HepG2 (cell line): ENCODE results near the gene MTHFR.

Source experiments
- CHD4 ChIP-seq: fragments of 200-600 bp; sonication (generic); IDR thresholded peaks from 2 replicates; pipeline ENCODE4 v1.7.0; 2017; ENCODE audit warnings: mild to moderate bottlenecking, low read length, borderline replicate concordance
- EZH2 ChIP-seq: conservative IDR thresholded peaks from 2 replicates; pipeline ENCODE4 v1.6.1; 2012; ENCODE audit warnings: mild to moderate bottlenecking, low read depth, low read length, moderate library complexity
- GABPB1 ChIP-seq: IDR thresholded peaks from 2 replicates; pipeline ENCODE4 v1.6.1; 2016; ENCODE audit warnings: mild to moderate bottlenecking, missing genetic modification reagents, moderate library complexity, missing compliant biosample characterization
- JUND ChIP-seq: sonication (generic); formaldehyde crosslinking; IDR thresholded peaks from 2 replicates; pipeline ENCODE4 v1.8.0; 2022; ENCODE audit warnings: mild to moderate bottlenecking, missing genetic modification reagents
- RCOR2 ChIP-seq: IDR thresholded peaks from 2 replicates; pipeline ENCODE4 v1.6.1; 2016; ENCODE audit warnings: missing biosample characterization, missing genetic modification reagents
- TF ChIP-seq, protein P1 (sequence below): sonication (generic); formaldehyde crosslinking; IDR thresholded peaks from 2 replicates; pipeline ENCODE4 v1.5.0; 2020; ENCODE audit warnings: mild to moderate bottlenecking, missing genetic modification reagents, moderate library complexity
- TF ChIP-seq, protein P2 (sequence below), 2 experiments: IDR thresholded peaks; 2 replicates each; pipeline ENCODE4 v1.6.1; 2011 to 2012; ENCODE audit warnings: low read length in 2 of 2, borderline replicate concordance in 1 of 2, low read depth in 1 of 2, mild to moderate bottlenecking in 1 of 2, moderate library complexity in 1 of 2

DNA sequence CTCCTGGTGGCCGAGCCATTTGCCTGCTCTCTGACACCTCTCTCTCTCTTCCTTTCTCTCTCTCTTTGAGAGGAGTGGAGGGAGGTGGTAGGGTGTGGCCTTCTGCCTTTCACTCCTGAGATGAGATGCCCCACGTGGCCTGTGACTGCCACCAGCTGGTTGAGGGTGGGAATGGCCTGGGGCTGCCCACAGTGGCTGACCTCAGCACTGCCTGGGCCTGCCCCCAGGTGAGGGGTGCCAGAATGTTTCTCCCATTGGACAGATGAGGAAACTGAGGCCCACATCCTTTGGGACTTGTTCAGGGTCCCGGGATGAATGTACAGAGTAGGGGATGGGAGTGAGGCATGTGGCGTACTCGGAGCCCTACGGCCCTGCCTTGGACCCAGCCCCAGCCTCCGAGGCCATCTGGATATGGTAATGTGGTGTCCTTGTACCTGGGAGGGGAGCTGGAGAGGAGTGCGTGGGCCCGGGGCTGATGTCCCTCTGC, 56.5 kb downstream of the MTHFR start:
- TF ChIP-seq JUND (CRISPR knock-in tag) (no peak), RCOR2 (CRISPR knock-in tag) (no peak), EZH2 (no peak), CHD4 (no peak), GABPB1 (CRISPR knock-in tag) (no peak)
- TF ChIP-seq, protein P1, sequence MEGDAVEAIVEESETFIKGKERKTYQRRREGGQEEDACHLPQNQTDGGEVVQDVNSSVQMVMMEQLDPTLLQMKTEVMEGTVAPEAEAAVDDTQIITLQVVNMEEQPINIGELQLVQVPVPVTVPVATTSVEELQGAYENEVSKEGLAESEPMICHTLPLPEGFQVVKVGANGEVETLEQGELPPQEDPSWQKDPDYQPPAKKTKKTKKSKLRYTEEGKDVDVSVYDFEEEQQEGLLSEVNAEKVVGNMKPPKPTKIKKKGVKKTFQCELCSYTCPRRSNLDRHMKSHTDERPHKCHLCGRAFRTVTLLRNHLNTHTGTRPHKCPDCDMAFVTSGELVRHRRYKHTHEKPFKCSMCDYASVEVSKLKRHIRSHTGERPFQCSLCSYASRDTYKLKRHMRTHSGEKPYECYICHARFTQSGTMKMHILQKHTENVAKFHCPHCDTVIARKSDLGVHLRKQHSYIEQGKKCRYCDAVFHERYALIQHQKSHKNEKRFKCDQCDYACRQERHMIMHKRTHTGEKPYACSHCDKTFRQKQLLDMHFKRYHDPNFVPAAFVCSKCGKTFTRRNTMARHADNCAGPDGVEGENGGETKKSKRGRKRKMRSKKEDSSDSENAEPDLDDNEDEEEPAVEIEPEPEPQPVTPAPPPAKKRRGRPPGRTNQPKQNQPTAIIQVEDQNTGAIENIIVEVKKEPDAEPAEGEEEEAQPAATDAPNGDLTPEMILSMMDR (CRISPR knock-in tag), result peak; percentile 73
- TF ChIP-seq, protein P2, sequence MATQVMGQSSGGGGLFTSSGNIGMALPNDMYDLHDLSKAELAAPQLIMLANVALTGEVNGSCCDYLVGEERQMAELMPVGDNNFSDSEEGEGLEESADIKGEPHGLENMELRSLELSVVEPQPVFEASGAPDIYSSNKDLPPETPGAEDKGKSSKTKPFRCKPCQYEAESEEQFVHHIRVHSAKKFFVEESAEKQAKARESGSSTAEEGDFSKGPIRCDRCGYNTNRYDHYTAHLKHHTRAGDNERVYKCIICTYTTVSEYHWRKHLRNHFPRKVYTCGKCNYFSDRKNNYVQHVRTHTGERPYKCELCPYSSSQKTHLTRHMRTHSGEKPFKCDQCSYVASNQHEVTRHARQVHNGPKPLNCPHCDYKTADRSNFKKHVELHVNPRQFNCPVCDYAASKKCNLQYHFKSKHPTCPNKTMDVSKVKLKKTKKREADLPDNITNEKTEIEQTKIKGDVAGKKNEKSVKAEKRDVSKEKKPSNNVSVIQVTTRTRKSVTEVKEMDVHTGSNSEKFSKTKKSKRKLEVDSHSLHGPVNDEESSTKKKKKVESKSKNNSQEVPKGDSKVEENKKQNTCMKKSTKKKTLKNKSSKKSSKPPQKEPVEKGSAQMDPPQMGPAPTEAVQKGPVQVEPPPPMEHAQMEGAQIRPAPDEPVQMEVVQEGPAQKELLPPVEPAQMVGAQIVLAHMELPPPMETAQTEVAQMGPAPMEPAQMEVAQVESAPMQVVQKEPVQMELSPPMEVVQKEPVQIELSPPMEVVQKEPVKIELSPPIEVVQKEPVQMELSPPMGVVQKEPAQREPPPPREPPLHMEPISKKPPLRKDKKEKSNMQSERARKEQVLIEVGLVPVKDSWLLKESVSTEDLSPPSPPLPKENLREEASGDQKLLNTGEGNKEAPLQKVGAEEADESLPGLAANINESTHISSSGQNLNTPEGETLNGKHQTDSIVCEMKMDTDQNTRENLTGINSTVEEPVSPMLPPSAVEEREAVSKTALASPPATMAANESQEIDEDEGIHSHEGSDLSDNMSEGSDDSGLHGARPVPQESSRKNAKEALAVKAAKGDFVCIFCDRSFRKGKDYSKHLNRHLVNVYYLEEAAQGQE (IDR thresholded peaks at IDR 0.05; ENCODE audit: borderline replicate concordance in 1 of 2, low read depth in 1 of 2, low read length in 2 of 2), result no peak
